Ureter (tissue), 1 donor: ENCODE data around the gene IL26. TPM values are rescaled to one million over a fixed set of nuclear protein-coding genes. Genes with fewer than 3 reads are reported as not detected.
"Not testable (repeated sequence)": the region's sequence is repeated elsewhere in the genome, so short reads cannot be mapped to it uniquely, and the experiment has no call there.

Experiments
- DNase-seq: peaks from one replicate; pipeline ENCODE4 v3.0.0-alpha.2; 2020; ENCODE audit warnings: low spot score
- total RNA-seq: library from RNA; stranded (reverse); gene quantifications from one replicate; pipeline ENCODE4 v1.2.4, GENCODE V29; 2023
- donor health status: DM: yes; HTN: yes; CAD: no.

Gene IL26
- total RNA-seq, 1 donor from 2014 or later: not detected

GRCh38 chr12:68240079-68240478 is 14.5 kb upstream of the IL26 start:
- no peak for DNase-seq

GRCh38 chr12:68239309-68239982 is 13.8 kb upstream of the IL26 start:
- DNase-seq: no peak

- no peak for DNase-seq
Observed at GRCh38 chr12:68237619-68238018, 12.0 kb upstream of the IL26 start.

GRCh38 chr12:68237078-68237477 is 11.5 kb upstream of the IL26 start:
- no peak for DNase-seq

- no peak for DNase-seq
Observed at GRCh38 chr12:68236421-68237059, 10.9 kb upstream of the IL26 start.

GRCh38 chr12:68235576-68235975 is 10.0 kb upstream of the IL26 start:
- DNase-seq: no peak

GRCh38 chr12:68234140-68234539 is 8.5 kb upstream of the IL26 start:
- DNase-seq: no peak

GRCh38 chr12:68233498-68233897 is 7.9 kb upstream of the IL26 start:
- DNase-seq: no peak

- DNase-seq: no peak
Observed at GRCh38 chr12:68231691-68232090, 6.1 kb upstream of the IL26 start.

- no peak for DNase-seq
Observed at GRCh38 chr12:68231229-68231628, 5.6 kb upstream of the IL26 start.

GRCh38 chr12:68229956-68230355 is 4.3 kb upstream of the IL26 start:
- DNase-seq: no peak

- DNase-seq: no peak
Observed at GRCh38 chr12:68227356-68227755, 1.7 kb upstream of the IL26 start.

GRCh38 chr12:68224613-68225285 is 861 bp downstream of the IL26 start:
- DNase-seq: no peak

GRCh38 chr12:68223067-68223747 is 2.4 kb downstream of the IL26 start:
- DNase-seq: peak; percentile 83

GRCh38 chr12:68222326-68222725 is 3.3 kb downstream of the IL26 start:
- no peak for DNase-seq

GRCh38 chr12:68221497-68221896 is 4.1 kb downstream of the IL26 start:
- DNase-seq: no peak

GRCh38 chr12:68210875-68211274 is 14.7 kb downstream of the IL26 start:
- no peak for DNase-seq

- not testable (repeated sequence) for DNase-seq
Observed at GRCh38 chr12:68209048-68209728, 16.4 kb downstream of the IL26 start.

GRCh38 chr12:68207276-68207675 is 18.3 kb downstream of the IL26 start:
- no peak for DNase-seq

- DNase-seq: no peak
Observed at GRCh38 chr12:68206446-68206845, 19.2 kb downstream of the IL26 start.

GRCh38 chr12:68203460-68203875 is 22.1 kb downstream of the IL26 start:
- DNase-seq: no peak

- no peak for DNase-seq
Observed at GRCh38 chr12:68200854-68201253, 24.8 kb downstream of the IL26 start.
